Adipocyte (in vitro differentiated cells): Measurements from ENCODE around the gene DPH5.
"Not testable (repeated sequence)": the region's sequence is repeated elsewhere in the genome, so short reads cannot be mapped to it uniquely, and the experiment has no call there.

ENCODE experiments used
- DNase-seq: peaks from one replicate; pipeline ENCODE4 v3.0.0-alpha.2; 2015; ENCODE audit warnings: low read depth
- H3K27me3 ChIP-seq: replicated peaks from 2 replicates; pipeline ENCODE4 v1.7.0; 2013; ENCODE audit warnings: mild to moderate bottlenecking, low read length, moderate library complexity; ENCODE audit not compliant: control insufficient read depth, insufficient read depth
- H3K36me3 ChIP-seq: 2 replicates; pipeline ENCODE4 v1.7.0; 2013; ENCODE audit warnings: low read length, mild to moderate bottlenecking, moderate library complexity; ENCODE audit not compliant: control insufficient read depth, insufficient read depth, severe bottlenecking
- H3K4me1 ChIP-seq: 2 replicates; pipeline ENCODE4 v1.7.0; 2013; ENCODE audit warnings: mild to moderate bottlenecking, low read length, moderate library complexity; ENCODE audit not compliant: control insufficient read depth, insufficient read depth
- H3K4me3 ChIP-seq: 2 replicates; pipeline ENCODE4 v1.7.0; 2013; ENCODE audit warnings: mild to moderate bottlenecking, low read length, moderate library complexity
- H3K9ac ChIP-seq: 2 replicates; pipeline ENCODE4 v1.7.0; 2013; ENCODE audit warnings: mild to moderate bottlenecking, low read length, moderate library complexity
- H3K9me3 ChIP-seq: 2 replicates; pipeline ENCODE4 v1.7.0; 2013; ENCODE audit warnings: mild to moderate bottlenecking, low read length, moderate library complexity; ENCODE audit not compliant: control insufficient read depth

The DPH5 gene

DNA sequence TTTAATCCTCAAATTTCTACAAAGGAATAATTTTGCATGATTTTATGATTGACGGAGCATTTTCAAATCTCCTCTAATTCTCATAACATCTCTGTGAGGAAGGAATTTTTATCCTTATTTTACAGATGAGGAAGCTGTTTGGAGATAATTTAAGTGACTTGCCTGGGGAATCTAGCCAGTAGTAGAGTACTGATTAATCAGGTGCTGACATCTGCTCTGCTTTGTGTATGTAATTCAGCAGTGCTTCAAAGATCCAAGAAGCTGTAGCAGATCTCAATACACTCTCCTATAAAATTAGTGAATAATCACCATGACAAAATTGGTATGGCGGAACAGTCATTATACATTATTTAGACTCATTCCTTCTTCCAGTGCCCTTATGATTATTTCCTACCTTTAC is 46.0 kb downstream of the DPH5 start:
- peaks cover 45% of the 10 kb centered on the region for H3K36me3 ChIP-seq
- no peak overlapping the region for H3K4me3 ChIP-seq
- no peaks in the 10 kb centered on the region for H3K27me3 ChIP-seq
- H3K4me1 ChIP-seq = no peaks in the 10 kb centered on the region
- no peak overlapping the region for H3K9ac ChIP-seq
- DNase-seq = no peak
- H3K9me3 ChIP-seq = no peaks in the 10 kb centered on the region

DNA sequence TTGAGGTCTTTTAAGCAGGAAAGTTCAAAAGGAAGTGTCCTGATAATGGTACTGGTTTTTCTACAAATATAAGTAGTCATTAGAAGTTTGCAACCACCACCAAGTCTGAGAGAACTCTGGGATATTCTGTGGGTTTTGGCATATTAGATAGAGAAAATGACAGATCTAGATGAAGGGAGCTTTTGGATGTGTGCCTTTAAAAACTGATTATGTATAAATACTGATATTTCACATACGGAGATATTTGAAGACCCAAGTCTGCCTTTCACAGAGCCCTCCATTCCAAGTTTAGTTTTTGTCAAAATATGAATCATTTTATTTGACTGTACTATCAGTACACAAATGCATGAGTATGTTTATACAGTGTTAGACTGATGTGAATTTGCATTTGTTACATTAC is 48.6 kb downstream of the DPH5 start:
- H3K9me3 ChIP-seq = no peaks in the 10 kb centered on the region
- H3K4me3 ChIP-seq = no peak overlapping the region
- peaks cover 56% of the 10 kb centered on the region for H3K36me3 ChIP-seq
- no peak overlapping the region for H3K9ac ChIP-seq
- H3K27me3 ChIP-seq = no peaks in the 10 kb centered on the region
- no peak for DNase-seq
- H3K4me1 ChIP-seq = no peaks in the 10 kb centered on the region

GRCh38 chr1:100972185-100972584 is 53.4 kb downstream of the DPH5 start:
- no peaks in the 10 kb centered on the region for H3K4me1 ChIP-seq
- no peak overlapping the region for H3K4me3 ChIP-seq
- H3K27me3 ChIP-seq = no peaks in the 10 kb centered on the region
- H3K36me3 ChIP-seq = peaks cover 49% of the 10 kb centered on the region
- no peaks in the 10 kb centered on the region for H3K9me3 ChIP-seq
- DNase-seq = no peak
- no peak overlapping the region for H3K9ac ChIP-seq

- peaks cover 55% of the 10 kb centered on the region for H3K36me3 ChIP-seq
- H3K9ac ChIP-seq = no peak overlapping the region
- no peaks in the 10 kb centered on the region for H3K4me1 ChIP-seq
- H3K4me3 ChIP-seq = no peak overlapping the region
- no peak for DNase-seq
- no peaks in the 10 kb centered on the region for H3K27me3 ChIP-seq
- no peaks in the 10 kb centered on the region for H3K9me3 ChIP-seq
Observed at GRCh38 chr1:100971021-100971420, 54.6 kb downstream of the DPH5 start.

GRCh38 chr1:100969327-100969726 is 56.3 kb downstream of the DPH5 start:
- DNase-seq = no peak
- Histone ChIP-seq H3K9ac (no peak overlapping the region), H3K9me3 (no peaks in the 10 kb centered on the region), H3K36me3 (peaks cover 59% of the 10 kb centered on the region), H3K4me1 (no peaks in the 10 kb centered on the region), H3K4me3 (no peak overlapping the region), H3K27me3 (no peaks in the 10 kb centered on the region)

DNA sequence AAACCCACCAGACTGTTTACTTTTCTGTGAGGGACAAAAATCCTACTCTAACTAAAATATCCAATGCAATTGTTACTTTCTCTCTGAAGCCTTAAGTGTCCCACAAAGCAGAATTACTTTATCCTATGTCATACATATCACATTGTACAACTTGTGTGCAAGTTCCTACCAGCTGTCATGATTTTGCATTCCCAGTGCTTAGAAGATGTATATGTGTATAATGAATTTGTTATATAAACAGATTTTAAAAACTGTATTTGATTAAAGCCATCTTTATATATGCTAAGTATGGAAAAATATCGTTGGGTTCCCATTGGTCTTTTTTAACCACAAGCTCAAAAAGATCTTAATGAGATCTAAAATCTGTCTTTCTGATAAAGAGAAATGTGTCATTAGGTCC is 57.0 kb downstream of the DPH5 start:
- Histone ChIP-seq H3K4me1 (no peaks in the 10 kb centered on the region), H3K27me3 (no peaks in the 10 kb centered on the region), H3K9me3 (no peaks in the 10 kb centered on the region), H3K4me3 (no peak overlapping the region), H3K36me3 (peaks cover 62% of the 10 kb centered on the region), H3K9ac (no peak overlapping the region)
- DNase-seq = no peak

DNA sequence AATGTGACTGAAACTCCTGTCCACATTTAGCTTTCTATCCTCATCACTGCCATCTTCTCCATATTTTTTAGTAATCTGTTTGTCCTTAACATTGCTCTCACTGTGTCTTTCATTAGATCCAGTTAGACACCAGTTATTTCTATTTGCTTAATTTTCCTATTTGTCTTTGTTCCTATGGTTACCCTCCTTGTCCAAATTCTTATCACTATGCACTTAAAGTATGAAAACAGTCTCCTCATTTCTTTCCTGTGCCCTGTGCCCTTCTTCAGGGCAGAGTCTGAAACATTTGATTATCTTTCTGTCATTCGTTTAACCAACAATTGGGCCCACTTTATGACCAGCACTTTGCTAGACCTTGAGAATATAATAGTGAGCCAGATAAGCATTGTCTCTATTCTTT is 65.5 kb downstream of the DPH5 start:
- Histone ChIP-seq H3K4me1 (peaks cover 12% of the 10 kb centered on the region), H3K4me3 (no peak overlapping the region), H3K36me3 (peaks cover 28% of the 10 kb centered on the region), H3K9me3 (no peaks in the 10 kb centered on the region), H3K27me3 (no peaks in the 10 kb centered on the region), H3K9ac (no peak overlapping the region)
- no peak for DNase-seq

DNA sequence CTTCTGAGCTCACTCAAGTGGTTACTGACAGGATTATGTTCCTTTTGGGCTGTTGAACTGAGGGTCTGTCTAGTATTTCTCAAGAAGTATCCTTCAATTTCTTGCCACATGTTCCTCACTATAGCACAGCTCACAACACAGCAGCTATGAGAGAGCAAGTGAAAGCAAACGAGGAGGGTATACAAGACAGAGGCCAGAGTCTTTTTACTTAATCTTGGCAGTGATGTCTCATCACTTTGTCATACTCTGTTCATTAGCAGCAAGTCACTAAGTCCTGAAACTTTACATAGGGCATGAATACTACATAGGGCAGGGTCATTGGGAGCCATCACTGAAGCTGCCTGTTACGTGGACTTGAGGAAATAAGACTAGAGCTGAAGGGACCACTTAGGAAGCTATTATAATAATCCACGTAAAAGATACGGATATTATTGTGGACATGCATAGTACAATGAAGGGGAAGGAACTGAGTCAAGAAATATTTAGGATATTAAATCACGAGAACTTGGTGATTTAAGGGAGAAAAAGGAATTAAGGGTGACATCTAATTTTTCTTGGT is 66.0 kb downstream of the DPH5 start:
- Histone ChIP-seq H3K4me1 (peaks cover 15% of the 10 kb centered on the region), H3K36me3 (peaks cover 23% of the 10 kb centered on the region), H3K4me3 (no peak overlapping the region), H3K9me3 (no peaks in the 10 kb centered on the region), H3K27me3 (no peaks in the 10 kb centered on the region), H3K9ac (no peak overlapping the region)
- no peak for DNase-seq

GRCh38 chr1:100955322-100955721 is 70.3 kb downstream of the DPH5 start:
- peak; percentile 94 for DNase-seq
- H3K27me3 ChIP-seq = no peaks in the 10 kb centered on the region
- H3K4me3 ChIP-seq = peak overlapping the region; percentile 28
- H3K9ac ChIP-seq = no peak overlapping the region
- no peaks in the 10 kb centered on the region for H3K9me3 ChIP-seq
- peaks cover 19% of the 10 kb centered on the region for H3K36me3 ChIP-seq
- H3K4me1 ChIP-seq = peaks cover 23% of the 10 kb centered on the region

GRCh38 chr1:100953960-100954730 is 71.4 kb downstream of the DPH5 start:
- H3K36me3 ChIP-seq = peaks cover 19% of the 10 kb centered on the region
- H3K27me3 ChIP-seq = no peaks in the 10 kb centered on the region
- H3K9ac ChIP-seq = no peak overlapping the region
- peaks cover 24% of the 10 kb centered on the region for H3K4me1 ChIP-seq
- no peaks in the 10 kb centered on the region for H3K9me3 ChIP-seq
- H3K4me3 ChIP-seq = no peak overlapping the region
- no peak for DNase-seq

- not testable (repeated sequence) for H3K9ac ChIP-seq, DNase-seq
Observed at GRCh38 chr1:100952970-100953369, 72.6 kb downstream of the DPH5 start.

More at GRCh38 chr1:100952970-100953369, 72.6 kb downstream of the DPH5 start:
- peaks cover 24% of the 10 kb centered on the region for H3K4me1 ChIP-seq
- H3K9me3 ChIP-seq, H3K4me3 ChIP-seq, H3K27me3 ChIP-seq: not testable (repeated sequence)
- peaks cover 19% of the 10 kb centered on the region for H3K36me3 ChIP-seq
